ENCODE results near the gene RPS26. TPM values are rescaled to one million over a fixed set of nuclear protein-coding genes. Genes with fewer than 3 reads are reported as not detected.
"Not testable (repeated sequence)": the region's sequence is repeated elsewhere in the genome, so short reads cannot be mapped to it uniquely, and the experiment has no call there.

The RPS26 gene
- total RNA-seq, 2 donors from 2014 or later, result 33.2 to 45.2 TPM

GRCh38 chr12:56017181-56017580 lies 24.5 kb upstream of the RPS26 start:
- DNase-seq (ENCODE audit: low spot score), result no peak
- intact Hi-C loops (cut with DNase I), result no loop called here

GRCh38 chr12:56018356-56018755 lies 23.4 kb upstream of the RPS26 start:
- intact Hi-C loops (cut with DNase I), result no loop called here
- DNase-seq (ENCODE audit: low spot score), result no peak

- intact Hi-C loops (cut with DNase I), result loop anchor here in 1 of 2 donors (10.0 kb wide), 1 partner anchor 266 kb away; no protein-coding TSS in a partner anchor
Observed at GRCh38 chr12:56020423-56021184, 21.1 kb upstream of the RPS26 start, which contains the start of gene IKZF4. Gene IKZF4, plus strand, starts transcription at chr12:56021043. Its CDS starts 451 bp downstream, at chr12:56021494.

GRCh38 chr12:56021889-56022497 lies 19.7 kb upstream of the RPS26 start:
- intact Hi-C loops (cut with DNase I), result loop anchor here in 1 of 2 donors (10.0 kb wide), 1 partner anchor 267 kb away; no protein-coding TSS in a partner anchor
- no peak for DNase-seq (ENCODE audit: low spot score)

More at GRCh38 chr12:56020423-56021184, 21.1 kb upstream of the RPS26 start, which contains the start of gene IKZF4:
- no peak for DNase-seq (ENCODE audit: low spot score)

GRCh38 chr12:56028511-56029165 lies 13.1 kb upstream of the RPS26 start:
- intact Hi-C loops (cut with DNase I), result loop anchor here in 1 of 2 donors (10.0 kb wide), 1 partner anchor 274 kb away; no protein-coding TSS in a partner anchor
- no peak for DNase-seq (ENCODE audit: low spot score)

GRCh38 chr12:56029166-56029519 lies 12.6 kb upstream of the RPS26 start:
- intact Hi-C loops (cut with DNase I), result loop anchor here in 1 of 2 donors (10.0 kb wide), 1 partner anchor 274 kb away; no protein-coding TSS in a partner anchor
- DNase-seq (ENCODE audit: low spot score), result no peak

- DNase-seq (ENCODE audit: low spot score), result no peak
- intact Hi-C loops (cut with DNase I), result loop anchor here in 1 of 2 donors (10.0 kb wide), 2 partner anchors 45 to 275 kb away; no protein-coding TSS in a partner anchor
Observed at GRCh38 chr12:56029666-56030293, 11.9 kb upstream of the RPS26 start.

- DNase-seq (ENCODE audit: low spot score), result no peak
- intact Hi-C loops (cut with DNase I), result loop anchor here in 1 of 2 donors (10.0 kb wide), 1 partner anchor 47 kb away; no protein-coding TSS in a partner anchor
Observed at GRCh38 chr12:56031987-56032386, 9.7 kb upstream of the RPS26 start.

- intact Hi-C loops (cut with DNase I), result loop anchor here (5.0 to 10.0 kb wide), 2 partner anchors 37 to 50 kb away; partner anchors contain the start of gene SUOX (in 1 of the 2)
- no peak for DNase-seq (ENCODE audit: low spot score)
Observed at GRCh38 chr12:56034586-56035332, 7.0 kb upstream of the RPS26 start.

GRCh38 chr12:56037161-56037560 lies 4.6 kb upstream of the RPS26 start:
- intact Hi-C loops (cut with DNase I), result loop anchor here (5.0 to 10.0 kb wide), 2 partner anchors 40 to 52 kb away; partner anchors contain the start of gene SUOX (in 1 of the 2)
- DNase-seq (ENCODE audit: low spot score), result no peak

GRCh38 chr12:56038022-56038655 lies 3.6 kb upstream of the RPS26 start:
- intact Hi-C loops (cut with DNase I), result loop anchor here (5.0 to 10.0 kb wide), 2 partner anchors 41 to 53 kb away; partner anchors contain the start of gene SUOX (in 1 of the 2)

GRCh38 chr12:56040151-56040550 lies 1.6 kb upstream of the RPS26 start:
- intact Hi-C loops (cut with DNase I), result no loop called here
- DNase-seq (ENCODE audit: low spot score), result no peak

More at GRCh38 chr12:56038022-56038655, 3.6 kb upstream of the RPS26 start:
- no peak for DNase-seq (ENCODE audit: low spot score)

- DNase-seq (ENCODE audit: low spot score), result no peak
- intact Hi-C loops (cut with DNase I), result no loop called here
Observed at GRCh38 chr12:56040963-56041551, 661 bp upstream of the RPS26 start.

GRCh38 chr12:56042430-56042813 lies 704 bp downstream of the RPS26 start:
- DNase-seq (ENCODE audit: low spot score); intact Hi-C loops (cut with DNase I): not testable (repeated sequence)

- intact Hi-C loops (cut with DNase I), result no loop called here
- no peak for DNase-seq (ENCODE audit: low spot score)
Observed at GRCh38 chr12:56042843-56043242, 1.1 kb downstream of the RPS26 start.

GRCh38 chr12:56046027-56046780 lies 4.5 kb downstream of the RPS26 start:
- no peak for DNase-seq (ENCODE audit: low spot score)
- intact Hi-C loops (cut with DNase I), result no loop called here

GRCh38 chr12:56053407-56053893 lies 11.7 kb downstream of the RPS26 start:
- DNase-seq (ENCODE audit: low spot score), result no peak
- intact Hi-C loops (cut with DNase I), result no loop called here

Data from posterior vena cava (tissue), 2 donors.